ENCODE data around the gene CTIF.

DNA sequence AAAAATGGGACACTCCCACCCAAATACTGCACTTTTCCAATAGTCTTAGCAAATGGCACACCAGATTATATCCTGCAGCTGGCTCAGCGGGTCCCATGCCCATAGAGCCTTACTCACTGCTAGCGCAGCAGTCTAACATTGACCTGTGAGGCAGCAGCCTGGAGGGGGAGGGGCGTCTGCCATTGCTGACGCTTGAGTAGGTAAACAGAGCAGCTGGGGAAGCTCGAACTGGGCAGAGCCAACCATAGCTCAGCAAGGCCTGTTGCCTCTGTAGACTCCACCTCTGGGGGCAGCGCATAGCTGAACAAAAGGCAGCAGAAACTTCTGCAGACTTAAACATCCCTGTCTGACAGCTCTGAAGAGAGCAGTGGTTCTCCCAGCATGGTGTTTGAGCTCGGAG lies 110.4 kb downstream of the CTIF start:
- TF ChIP-seq, protein P1, sequence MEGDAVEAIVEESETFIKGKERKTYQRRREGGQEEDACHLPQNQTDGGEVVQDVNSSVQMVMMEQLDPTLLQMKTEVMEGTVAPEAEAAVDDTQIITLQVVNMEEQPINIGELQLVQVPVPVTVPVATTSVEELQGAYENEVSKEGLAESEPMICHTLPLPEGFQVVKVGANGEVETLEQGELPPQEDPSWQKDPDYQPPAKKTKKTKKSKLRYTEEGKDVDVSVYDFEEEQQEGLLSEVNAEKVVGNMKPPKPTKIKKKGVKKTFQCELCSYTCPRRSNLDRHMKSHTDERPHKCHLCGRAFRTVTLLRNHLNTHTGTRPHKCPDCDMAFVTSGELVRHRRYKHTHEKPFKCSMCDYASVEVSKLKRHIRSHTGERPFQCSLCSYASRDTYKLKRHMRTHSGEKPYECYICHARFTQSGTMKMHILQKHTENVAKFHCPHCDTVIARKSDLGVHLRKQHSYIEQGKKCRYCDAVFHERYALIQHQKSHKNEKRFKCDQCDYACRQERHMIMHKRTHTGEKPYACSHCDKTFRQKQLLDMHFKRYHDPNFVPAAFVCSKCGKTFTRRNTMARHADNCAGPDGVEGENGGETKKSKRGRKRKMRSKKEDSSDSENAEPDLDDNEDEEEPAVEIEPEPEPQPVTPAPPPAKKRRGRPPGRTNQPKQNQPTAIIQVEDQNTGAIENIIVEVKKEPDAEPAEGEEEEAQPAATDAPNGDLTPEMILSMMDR (IDR thresholded peaks at IDR 0.05): no peak
- TF ChIP-seq POLR2A (IDR thresholded peaks at IDR 0.05): no peak
